HCT116 (cell line): ENCODE results near the gene GFOD1. TPM values are rescaled to one million over a fixed set of nuclear protein-coding genes. Genes with fewer than 3 reads are reported as not detected.
"Not testable (repeated sequence)": the region's sequence is repeated elsewhere in the genome, so short reads cannot be mapped to it uniquely, and the experiment has no call there.

Source experiments
- ATAC-seq: fragments of 200-7000 bp; cut with Tn5 transposase; 2 replicates; pipeline ENCODE4 v1.9.1; 2020; ENCODE audit warnings: mild to moderate bottlenecking, moderate library complexity
- BruUV-seq: library from RNA; stranded (reverse); fragments of 400-500 nt; replicated peaks from 2 replicates; lab custom pipeline; 2021; lab: Mats Ljungman, UMichigan
- CTCF ChIA-PET: fragments of 300-600 bp; sonication (Branson Sonifier 250); formaldehyde crosslinking; loops from one replicate; lab custom pipeline; 2021; ENCODE audit warnings: antibody characterized with exemption; lab: Charles Lee
- POLR2A ChIA-PET: fragments of 300-600, 350-600 bp; sonication (Branson Sonifier 250); formaldehyde crosslinking; loops from one replicate; lab custom pipeline; 2021; ENCODE audit warnings: antibody characterized with exemption; lab: Charles Lee
- RAD21 ChIA-PET, 2 experiments: fragments of 300-600 bp; sonication (Branson Sonifier 250); formaldehyde crosslinking; loops; one replicate each; lab custom pipeline; 2023; ENCODE audit warnings: low total read pairs in 2 of 2; ENCODE audit not compliant: uncharacterized antibody in 2 of 2, unreplicated experiment in 2 of 2, low non-redundant PET in 1 of 2; lab: Charles Lee
- DNase-seq: peaks from one replicate; pipeline ENCODE4 v3.0.0-alpha.2; 2010; ENCODE audit warnings: low read depth, low spot score
- H2AFZ ChIP-seq: fragments of 200-600 bp; shearing (Covaris generic), sonication (generic); 2 replicates; pipeline ENCODE4 v1.6.1; 2017; ENCODE audit warnings: low read depth, mixed run types, mixed read lengths, antibody characterized with exemption, low read length; ENCODE audit not compliant: poor library complexity, severe bottlenecking
- H3K27ac ChIP-seq: 2 replicates; pipeline ENCODE4 v1.5.1; 2012; ENCODE audit warnings: low read depth, low read length
- H3K27me3 ChIP-seq: fragments of 200-600 bp; sonication (generic); 2 replicates; pipeline ENCODE4 v1.6.1; 2016; ENCODE audit warnings: mixed run types, low read length, mixed read lengths; ENCODE audit not compliant: insufficient read depth
- H3K36me3 ChIP-seq, 2 experiments: fragments of 200-500 bp in 1 of 2; fragments of 200-600 bp in 1 of 2; sonication (Bioruptor generic) in 1 of 2; sonication (generic) in 1 of 2; 2 replicates each; pipeline versions ENCODE4 v1.5.1 to v1.6.1; 2014 to 2016; ENCODE audit warnings: low read length in 2 of 2, inconsistent platforms in 1 of 2, mixed read lengths in 1 of 2, mixed run types in 1 of 2; ENCODE audit not compliant: insufficient read depth in 2 of 2, control insufficient read depth in 1 of 2
- H3K4me1 ChIP-seq, 2 experiments: fragments of 200-600 bp in 1 of 2; sonication (generic) in 1 of 2; 2 replicates each; pipeline versions ENCODE4 v1.5.1 to v1.6.1; 2012 to 2017; ENCODE audit warnings: low read length in 2 of 2, inconsistent platforms in 1 of 2, mild to moderate bottlenecking in 1 of 2, mixed read lengths in 1 of 2, mixed run types in 1 of 2, moderate library complexity in 1 of 2; ENCODE audit not compliant: insufficient read depth in 2 of 2, control insufficient read depth in 1 of 2
- H3K4me2 ChIP-seq: fragments of 200-600 bp; sonication (generic); 2 replicates; pipeline ENCODE4 v1.6.1; 2017; ENCODE audit warnings: mixed run types, low read length, mixed read lengths
- H3K4me3 ChIP-seq, 2 experiments: fragments of 200-600 bp in 1 of 2; sonication (generic) in 1 of 2; replicated peaks in 1 of 2; 2 replicates each; pipeline ENCODE4 v1.5.1; 2011 to 2016; ENCODE audit warnings: low read length in 2 of 2, control low read depth in 1 of 2, low read depth in 1 of 2, mild to moderate bottlenecking in 1 of 2, mixed read lengths in 1 of 2, mixed run types in 1 of 2
- H3K79me2 ChIP-seq: fragments of 200-600 bp; sonication (generic); 2 replicates; pipeline ENCODE4 v1.6.1; 2017; ENCODE audit warnings: mild to moderate bottlenecking, mixed run types, low read length, moderate library complexity, mixed read lengths; ENCODE audit not compliant: insufficient read depth
- H3K9ac ChIP-seq: fragments of 200-600 bp; sonication (generic); 2 replicates; pipeline ENCODE4 v1.6.1; 2016; ENCODE audit warnings: low read length, mixed read lengths
- H3K9me2 ChIP-seq: fragments of 200-600 bp; sonication (generic), shearing (Covaris generic); 2 replicates; pipeline ENCODE4 v1.6.1; 2017; ENCODE audit warnings: mixed run types, mild to moderate bottlenecking, moderate library complexity; ENCODE audit not compliant: insufficient read depth
- H3K9me3 ChIP-seq, 2 experiments: fragments of 200-500 bp in 1 of 2; fragments of 200-600 bp in 1 of 2; sonication (Bioruptor generic) in 1 of 2; sonication (generic) in 1 of 2; 2 replicates each; pipeline ENCODE4 v1.6.1; 2014 to 2017; ENCODE audit warnings: low read length in 2 of 2, mixed read lengths in 2 of 2, inconsistent platforms in 1 of 2, low read depth in 1 of 2, mild to moderate bottlenecking in 1 of 2, mixed run types in 1 of 2, moderate library complexity in 1 of 2; ENCODE audit not compliant: control insufficient read depth in 1 of 2, insufficient read depth in 1 of 2
- H4K20me1 ChIP-seq: fragments of 200-600 bp; sonication (generic), shearing (Covaris generic); 2 replicates; pipeline ENCODE4 v1.6.1; 2017; ENCODE audit warnings: mixed run types, mild to moderate bottlenecking, moderate library complexity; ENCODE audit not compliant: insufficient read depth
- CBX3 ChIP-seq: IDR thresholded peaks from 2 replicates; pipeline ENCODE4 v1.6.1; 2012; ENCODE audit warnings: low read depth
- CTCF ChIP-seq, 3 experiments: fragments of 200-600 bp in 1 of 3; sonication (generic) in 1 of 3; IDR thresholded peaks in 2 of 3; conservative IDR thresholded peaks in 1 of 3; 2 replicates each; pipeline ENCODE4 v1.5.1; 2012 to 2017; ENCODE audit warnings: low read depth in 2 of 3, low read length in 2 of 3, antibody characterized with exemption in 1 of 3, borderline replicate concordance in 1 of 3, control low read depth in 1 of 3, mild to moderate bottlenecking in 1 of 3, mixed read lengths in 1 of 3, mixed run types in 1 of 3, moderate library complexity in 1 of 3; ENCODE audit not compliant: insufficient read depth in 1 of 3
- EGR1 ChIP-seq: IDR thresholded peaks from 2 replicates; pipeline ENCODE4 v1.6.1; 2012; ENCODE audit warnings: low read depth
- FOSL1 ChIP-seq: IDR thresholded peaks from 2 replicates; pipeline ENCODE4 v1.6.1; 2012; ENCODE audit warnings: low read depth
- JUND ChIP-seq: IDR thresholded peaks from 2 replicates; pipeline ENCODE4 v1.6.1; 2012
- POLR2A ChIP-seq: IDR thresholded peaks from 2 replicates; pipeline ENCODE4 v1.7.0; 2011; ENCODE audit warnings: borderline replicate concordance; ENCODE audit not compliant: insufficient read depth, insufficient read length; ENCODE audit errors: extremely low read depth
- POLR2AphosphoS5 ChIP-seq: IDR thresholded peaks from 2 replicates; pipeline ENCODE4 v1.6.1; 2011; ENCODE audit warnings: mild to moderate bottlenecking, low read depth, low read length, moderate library complexity
- RAD21 ChIP-seq: IDR thresholded peaks from 2 replicates; pipeline ENCODE4 v1.6.1; 2012; ENCODE audit warnings: low read depth, mild to moderate bottlenecking
- REST ChIP-seq: IDR thresholded peaks from 2 replicates; pipeline ENCODE4 v1.6.1; 2012; ENCODE audit warnings: low read depth
- SIN3A ChIP-seq: IDR thresholded peaks from 2 replicates; pipeline ENCODE4 v1.6.1; 2012; ENCODE audit warnings: low read depth
- SRF ChIP-seq: IDR thresholded peaks from 2 replicates; pipeline ENCODE4 v1.6.1; 2012; ENCODE audit warnings: low read depth
- YY1 ChIP-seq: IDR thresholded peaks from 2 replicates; pipeline ENCODE4 v1.6.1; 2011; ENCODE audit warnings: low read length, low read depth, moderate library complexity, mild to moderate bottlenecking; ENCODE audit not compliant: insufficient replicate concordance; ENCODE audit errors: extremely low read depth
- intact Hi-C: fragments of 100-400 bp; cut with micrococcal nuclease; formaldehyde crosslinking; loops from 2 replicates; pipeline ENCODE4 v1.10.0; 2022
- total RNA-seq: library from RNA; stranded (reverse); gene quantifications from one replicate; pipeline ENCODE4 v1.2.1, GENCODE V29; 2021; ENCODE audit not compliant: unreplicated experiment
- TF ChIP-seq, protein P1 (sequence below): IDR thresholded peaks from 2 replicates; pipeline ENCODE4 v1.6.1; 2012
- TF ChIP-seq, protein P2 (sequence below): IDR thresholded peaks from 2 replicates; pipeline ENCODE4 v1.6.1; 2011; ENCODE audit warnings: mild to moderate bottlenecking, low read length, moderate library complexity; ENCODE audit not compliant: insufficient replicate concordance; ENCODE audit errors: extremely low read depth

Gene GFOD1
- total RNA-seq, 1 experiment from 2014 or later, result 3.8 TPM

DNA sequence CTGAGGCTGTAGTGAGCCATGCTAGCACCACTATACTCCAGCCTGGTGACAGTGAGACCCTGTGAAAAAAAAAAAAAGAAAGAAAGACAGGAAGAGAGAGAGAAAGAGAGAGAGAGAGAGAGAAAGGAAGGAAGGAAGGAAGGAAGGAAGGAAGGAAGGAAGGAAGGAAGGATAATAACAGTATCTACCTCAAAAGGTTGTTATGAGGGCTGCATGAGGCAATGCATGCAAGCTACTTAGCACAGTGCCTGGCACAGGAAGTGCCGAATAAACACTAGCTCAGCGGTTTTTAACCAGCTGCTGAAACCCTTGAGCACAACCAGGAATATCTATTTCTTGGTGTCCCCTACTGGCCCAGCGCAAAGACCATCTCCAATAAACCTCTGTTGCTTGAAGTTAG is 96.7 kb downstream of the GFOD1 start:
- ATAC-seq, result no peak
- no peak overlapping the region for H2AFZ ChIP-seq
- TF ChIP-seq JUND (no peak), REST (no peak), RAD21 (no peak), EGR1 (no peak), POLR2A (no peak), POLR2AphosphoS5 (no peak), CTCF (IDR thresholded peaks at IDR 0.05 in 2 of 3, conservative IDR thresholded peaks at IDR 0.05 in 1 of 3; ENCODE audit: borderline replicate concordance in 1 of 3, insufficient read depth in 1 of 3, low read depth in 2 of 3, low read length in 2 of 3) (no peak), YY1 (no peak), FOSL1 (no peak), SRF (no peak), CBX3 (no peak), SIN3A (no peak)
- TF ChIP-seq, protein P1, sequence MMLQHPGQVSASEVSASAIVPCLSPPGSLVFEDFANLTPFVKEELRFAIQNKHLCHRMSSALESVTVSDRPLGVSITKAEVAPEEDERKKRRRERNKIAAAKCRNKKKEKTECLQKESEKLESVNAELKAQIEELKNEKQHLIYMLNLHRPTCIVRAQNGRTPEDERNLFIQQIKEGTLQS, result no peak
- TF ChIP-seq, protein P2, sequence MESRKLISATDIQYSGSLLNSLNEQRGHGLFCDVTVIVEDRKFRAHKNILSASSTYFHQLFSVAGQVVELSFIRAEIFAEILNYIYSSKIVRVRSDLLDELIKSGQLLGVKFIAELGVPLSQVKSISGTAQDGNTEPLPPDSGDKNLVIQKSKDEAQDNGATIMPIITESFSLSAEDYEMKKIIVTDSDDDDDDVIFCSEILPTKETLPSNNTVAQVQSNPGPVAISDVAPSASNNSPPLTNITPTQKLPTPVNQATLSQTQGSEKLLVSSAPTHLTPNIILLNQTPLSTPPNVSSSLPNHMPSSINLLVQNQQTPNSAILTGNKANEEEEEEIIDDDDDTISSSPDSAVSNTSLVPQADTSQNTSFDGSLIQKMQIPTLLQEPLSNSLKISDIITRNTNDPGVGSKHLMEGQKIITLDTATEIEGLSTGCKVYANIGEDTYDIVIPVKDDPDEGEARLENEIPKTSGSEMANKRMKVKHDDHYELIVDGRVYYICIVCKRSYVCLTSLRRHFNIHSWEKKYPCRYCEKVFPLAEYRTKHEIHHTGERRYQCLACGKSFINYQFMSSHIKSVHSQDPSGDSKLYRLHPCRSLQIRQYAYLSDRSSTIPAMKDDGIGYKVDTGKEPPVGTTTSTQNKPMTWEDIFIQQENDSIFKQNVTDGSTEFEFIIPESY, result no peak
- no peaks in the 10 kb centered on the region for H4K20me1 ChIP-seq
- ChIA-PET CTCF (no interaction called here), POLR2A (no interaction called here), RAD21 (no interaction called here)
- H3K9me3 ChIP-seq, result no peaks in the 10 kb centered on the region
- H3K79me2 ChIP-seq, result no peaks in the 10 kb centered on the region
- no peaks in the 10 kb centered on the region for H3K36me3 ChIP-seq
- no peak overlapping the region for H3K4me2 ChIP-seq
- no peak for DNase-seq
- peaks cover 0 to 6% of the 10 kb centered on the region in 2 experiments; a peak in 2 of 4 replicates for H3K4me1 ChIP-seq
- no peak overlapping the region for H3K4me3 ChIP-seq
- H3K27me3 ChIP-seq, result no peaks in the 10 kb centered on the region
- BruUV-seq, result no TSS peak
- no peak overlapping the region for H3K9ac ChIP-seq
- H3K27ac ChIP-seq, result no peak overlapping the region
- intact Hi-C loops, result no loop called here
- no peaks in the 10 kb centered on the region for H3K9me2 ChIP-seq

GRCh38 chr6:13389237-13389636 is 98.2 kb downstream of the GFOD1 start:
- BruUV-seq, POLR2A ChIA-PET: not testable (repeated sequence)

More at GRCh38 chr6:13389237-13389636, 98.2 kb downstream of the GFOD1 start:
- CTCF ChIA-PET, H3K9me2 ChIP-seq, RAD21 ChIA-PET, H2AFZ ChIP-seq, intact Hi-C loops, DNase-seq, H3K9me3 ChIP-seq, H3K79me2 ChIP-seq, H4K20me1 ChIP-seq, ATAC-seq, H3K9ac ChIP-seq, H3K27ac ChIP-seq, H3K4me3 ChIP-seq, H3K4me1 ChIP-seq, H3K4me2 ChIP-seq, H3K27me3 ChIP-seq, H3K36me3 ChIP-seq: not testable (repeated sequence)
